Brain pericyte (primary cell): Measurements from ENCODE around the gene DNMT3A.

ENCODE experiments used
- DNase-seq: peaks from one replicate; pipeline ENCODE4 v3.0.0-alpha.2; 2012; ENCODE audit warnings: low read depth, low spot score

DNMT3A gene

DNA sequence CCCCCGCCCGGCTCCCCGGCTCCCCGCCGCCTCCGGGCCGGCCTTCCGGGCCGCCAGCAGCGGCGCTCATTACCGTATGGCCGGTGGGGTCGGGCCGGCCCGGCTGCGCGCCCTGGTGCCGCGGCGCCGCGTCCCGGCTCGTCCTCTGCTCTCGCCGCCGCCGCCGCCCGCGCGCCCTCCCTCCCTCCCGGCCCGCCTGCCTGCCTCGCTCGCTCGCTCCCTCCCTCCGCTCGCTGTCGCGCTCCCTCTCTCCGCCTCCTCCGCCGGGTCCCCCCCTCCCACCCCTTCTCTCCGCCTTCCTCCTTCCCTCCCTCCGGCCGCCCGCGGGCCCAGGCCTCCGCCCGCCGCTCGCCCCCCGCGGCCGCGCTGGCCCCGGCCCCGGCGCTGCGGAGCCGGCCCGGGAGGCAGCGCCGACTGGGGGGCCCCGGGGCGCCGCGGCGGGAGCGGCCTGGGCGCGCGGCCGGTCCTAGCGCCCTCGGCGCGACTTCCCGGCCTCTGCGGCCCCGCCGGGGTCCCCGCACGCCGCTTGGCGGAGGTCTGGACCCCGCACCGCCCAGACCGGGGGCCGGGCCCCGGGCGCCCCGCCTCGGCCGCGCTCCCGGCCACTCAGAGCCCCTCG is at the start of gene DNMT3A:
Gene DNMT3A (minus strand): TSS at position 173 of the 619 bp plus-strand sequence. CDS start 27,941 bp downstream, outside the sequence.
- no peak for DNase-seq

DNA sequence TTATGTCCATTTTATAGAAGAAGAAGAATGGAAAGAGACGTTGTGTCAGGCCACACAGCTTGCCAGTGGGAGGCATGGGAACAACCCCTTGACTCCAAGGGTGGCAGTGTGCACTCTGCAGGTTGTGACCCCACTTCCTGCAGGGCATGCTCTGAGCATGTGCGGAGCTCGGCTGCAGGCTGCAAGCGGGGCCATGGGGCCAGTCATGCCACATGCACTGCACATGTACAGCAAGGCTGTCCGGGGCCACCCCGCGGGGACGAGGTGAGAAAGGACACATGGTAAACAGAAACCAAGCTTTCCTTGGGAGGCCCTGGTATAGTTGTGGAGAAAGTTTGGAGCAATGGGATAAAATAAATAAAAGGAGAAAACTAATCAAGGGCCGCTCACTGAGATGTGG is 47.4 kb upstream of the DNMT3A start:
- DNase-seq: no peak

DNA sequence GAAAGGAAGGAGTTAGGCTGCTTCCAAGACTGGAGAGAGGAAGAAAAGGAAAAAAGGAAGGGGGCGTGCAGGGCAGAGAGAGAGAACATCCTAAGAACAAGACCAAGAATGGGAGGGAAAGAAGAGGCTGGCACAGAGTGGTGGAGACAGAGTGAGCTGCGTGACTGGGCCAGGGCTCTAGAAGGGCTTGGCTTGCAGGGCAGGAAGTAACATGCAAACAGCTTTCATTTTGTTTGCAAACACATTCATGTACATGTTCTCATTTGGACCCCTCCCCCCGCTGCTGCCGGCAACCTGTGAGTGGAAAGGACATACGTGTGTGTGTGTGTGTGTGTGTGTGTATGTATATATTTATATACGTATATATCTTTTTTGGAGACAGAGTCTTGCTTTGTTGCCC is 46.8 kb upstream of the DNMT3A start:
- no peak for DNase-seq

DNA sequence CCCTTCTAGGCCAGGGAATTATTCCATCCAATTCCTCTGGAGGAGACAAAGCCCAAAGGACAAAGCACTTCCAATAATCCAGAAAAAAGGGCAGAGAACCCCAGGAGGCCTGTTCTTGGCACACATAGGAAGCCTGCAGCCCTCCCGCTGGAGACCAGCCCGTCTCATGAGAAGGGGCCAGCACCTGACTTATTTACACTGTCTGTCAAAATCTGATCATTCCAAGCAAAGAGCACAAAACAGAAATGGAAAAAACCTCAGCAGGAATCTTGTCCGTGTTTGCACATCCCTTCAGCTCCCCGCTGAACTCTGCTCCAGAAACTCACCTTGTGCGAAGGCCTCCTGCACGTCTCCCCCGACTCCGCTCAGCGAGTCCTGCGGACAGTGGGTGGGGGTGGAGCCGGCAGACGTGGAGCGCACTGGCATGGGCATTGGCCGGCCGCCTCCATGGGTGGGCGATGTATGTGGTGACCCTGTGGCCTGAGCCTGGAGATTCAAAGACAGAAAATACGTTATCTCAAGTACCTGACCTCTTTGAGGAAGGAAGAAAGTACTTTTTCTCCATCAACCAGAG is 46.2 kb upstream of the DNMT3A start:
- no peak for DNase-seq

DNA sequence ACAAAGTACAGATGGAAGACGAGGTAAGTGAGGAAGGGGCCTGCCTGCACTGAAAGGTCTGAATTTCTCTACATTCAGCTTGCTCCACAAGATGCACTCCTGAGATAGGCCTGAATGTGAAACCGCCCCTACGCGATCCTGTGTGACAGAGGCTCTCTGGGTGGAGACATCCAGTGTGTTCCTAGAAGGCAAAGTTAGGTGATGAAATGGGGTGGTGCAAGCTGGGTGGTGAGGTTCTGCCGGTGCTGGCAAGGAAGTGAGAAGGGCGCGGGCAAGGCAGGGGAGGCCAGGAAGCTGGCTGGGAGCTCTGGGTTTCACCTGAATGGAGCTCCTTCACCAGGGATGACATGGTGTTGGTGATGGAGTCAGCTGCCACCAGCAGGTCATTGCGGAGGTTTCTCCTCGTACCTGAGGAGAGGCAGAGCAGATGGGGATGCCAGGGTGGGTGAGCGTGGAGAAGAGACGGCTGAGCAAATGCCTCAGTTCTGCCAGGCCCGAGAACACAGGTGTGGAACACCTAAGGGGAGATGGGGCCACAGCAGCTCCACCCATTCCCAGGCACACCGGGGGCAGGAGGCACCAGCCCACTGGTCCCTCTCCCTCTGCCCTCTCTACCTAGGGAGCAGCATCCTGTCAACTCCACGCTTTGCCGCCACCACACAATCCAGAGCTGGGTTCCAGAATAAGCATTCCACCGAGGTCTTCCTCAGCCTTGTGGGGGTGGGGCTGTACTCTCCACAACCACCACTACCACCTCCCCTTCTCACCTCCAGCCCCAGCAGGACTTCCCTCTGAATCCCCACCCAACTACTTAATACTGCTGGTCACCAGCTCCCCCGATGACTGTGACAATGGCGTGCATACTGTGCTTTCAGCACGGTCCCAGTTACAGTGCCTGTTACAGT is 45.5 kb upstream of the DNMT3A start:
- DNase-seq: no peak

DNA sequence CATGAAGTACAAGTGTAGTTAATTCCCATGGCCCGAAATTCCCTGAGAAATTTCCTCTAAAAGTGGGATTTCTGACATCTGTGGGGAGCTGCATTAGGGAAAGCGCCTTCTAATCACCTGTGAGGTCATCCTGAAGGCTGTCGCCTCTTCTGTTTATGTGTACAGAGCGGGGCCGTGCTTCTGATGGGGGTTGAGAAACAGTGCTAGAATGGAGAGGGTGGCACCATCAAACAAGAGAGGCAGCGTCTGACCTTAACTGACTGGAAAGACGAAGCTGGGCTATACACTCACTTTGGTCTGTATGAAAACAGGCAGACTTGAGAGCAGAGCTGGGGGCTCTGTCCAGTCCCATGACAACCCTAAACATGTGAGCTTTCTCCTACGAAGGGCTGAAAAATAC is 44.2 kb upstream of the DNMT3A start:
- DNase-seq: no peak

DNA sequence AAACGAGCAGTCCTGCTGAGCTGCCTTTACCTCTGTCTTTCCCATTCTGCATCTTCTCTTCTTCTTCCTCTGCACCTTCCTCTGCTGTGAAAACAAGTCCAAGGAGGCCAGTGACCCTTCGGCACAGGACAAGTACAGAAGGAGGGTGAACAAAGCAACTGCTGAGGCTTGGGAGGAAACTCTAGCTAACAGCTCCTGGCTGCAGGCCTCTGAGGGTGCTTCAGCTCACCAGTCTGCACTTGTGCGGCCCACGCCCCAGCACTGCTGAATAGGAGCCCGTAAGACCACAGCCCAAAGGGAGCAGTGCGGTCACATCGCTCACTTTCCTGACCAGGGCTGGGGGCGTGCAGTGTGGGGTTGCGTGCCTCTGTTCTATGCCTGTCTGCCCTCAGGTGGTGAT is 42.1 kb upstream of the DNMT3A start:
- DNase-seq: no peak

DNA sequence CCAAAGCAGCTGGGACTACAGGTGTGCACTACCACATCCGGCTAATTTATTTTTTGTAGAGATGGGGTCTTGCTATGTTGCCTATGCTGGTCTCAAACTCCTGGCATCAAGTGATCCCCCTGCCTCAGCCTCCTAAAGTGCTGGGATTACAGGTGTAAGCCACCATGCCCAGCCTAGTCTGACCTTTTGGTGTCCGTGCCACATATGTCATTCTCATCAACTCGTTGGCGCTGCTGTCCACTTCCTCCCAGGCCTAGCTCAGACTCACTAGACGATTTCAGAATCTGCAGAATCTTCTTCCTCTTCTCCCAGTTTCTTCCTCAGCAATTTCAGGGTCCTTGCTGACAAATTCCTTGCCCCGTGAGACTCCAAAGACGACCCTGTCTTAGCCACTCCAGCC is 39.8 kb upstream of the DNMT3A start:
- no peak for DNase-seq

DNA sequence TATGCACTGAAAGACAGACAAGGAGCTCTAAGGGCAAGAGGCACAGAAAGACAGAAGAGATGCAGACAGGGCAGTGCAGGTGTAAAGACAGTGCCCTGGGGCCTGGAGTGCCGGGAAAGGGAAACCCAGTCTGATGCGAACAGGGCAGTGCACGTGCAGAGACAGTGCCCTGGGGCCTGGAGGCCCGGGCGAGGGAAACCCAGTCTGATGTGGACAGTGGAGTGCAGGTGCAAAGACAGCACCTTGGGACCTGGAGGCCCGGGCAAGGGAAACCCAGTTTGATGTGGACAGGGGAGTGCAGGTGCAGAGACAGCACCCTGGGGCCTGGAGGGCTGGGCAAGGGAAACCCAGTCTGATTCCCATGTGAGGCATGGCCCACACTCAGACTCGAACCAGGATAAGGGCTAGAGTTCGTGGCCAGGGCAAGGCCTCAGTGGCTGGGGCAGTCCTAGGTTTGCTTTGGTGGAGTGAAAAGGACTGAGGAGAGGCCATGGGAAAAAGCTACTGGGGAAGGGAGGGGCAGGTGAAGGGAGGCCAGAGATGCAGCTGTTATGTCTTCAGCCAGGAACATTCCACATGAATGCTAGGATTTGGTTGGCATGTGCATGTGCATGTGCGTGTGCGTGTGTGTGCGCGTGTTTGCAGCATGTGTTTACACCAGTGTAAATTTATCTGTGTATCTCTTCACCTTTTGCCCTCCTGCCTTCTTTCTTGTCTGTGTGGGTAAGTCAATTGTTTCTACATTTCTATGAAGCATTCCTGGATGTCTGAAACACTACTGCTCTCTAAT is 39.1 kb upstream of the DNMT3A start:
- DNase-seq: no peak

DNA sequence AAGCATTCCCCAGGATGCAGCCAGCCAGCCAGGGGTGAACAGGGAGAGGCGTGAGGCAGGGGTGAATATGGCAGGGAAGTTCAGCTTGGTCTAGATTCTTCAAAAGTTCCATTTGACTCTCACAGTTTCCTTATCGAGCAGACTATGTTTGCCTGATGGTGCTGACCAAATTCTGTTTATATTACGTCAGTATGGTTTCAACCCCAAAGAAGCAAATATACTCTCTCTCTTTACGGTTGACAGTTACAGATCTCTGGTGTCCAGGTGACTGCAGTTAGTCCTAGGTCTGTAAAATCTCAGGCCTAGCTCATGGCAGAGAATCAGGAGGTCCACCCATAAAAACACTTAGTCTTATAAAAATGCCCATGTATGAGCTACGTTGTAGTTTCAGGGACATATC is 38.3 kb upstream of the DNMT3A start:
- no peak for DNase-seq

DNA sequence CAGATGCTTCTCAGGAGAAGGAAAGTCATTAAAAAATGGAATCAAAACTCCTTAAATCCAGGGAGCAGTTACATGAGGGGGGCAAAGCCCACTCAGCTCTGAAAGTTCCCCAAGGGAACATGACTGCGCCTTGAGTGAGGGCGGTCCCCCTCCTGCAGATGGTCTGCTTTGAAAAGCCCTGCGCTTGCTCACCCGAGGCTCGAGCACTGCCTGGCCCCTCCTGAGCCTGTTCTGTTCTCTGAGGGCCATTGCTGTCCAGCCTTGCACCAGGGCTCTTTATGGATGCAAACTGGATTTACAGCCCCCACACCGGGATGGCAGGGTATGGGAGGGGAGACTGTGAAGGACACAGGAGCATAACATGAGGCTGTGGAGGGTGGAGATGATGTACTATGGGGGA is 37.8 kb upstream of the DNMT3A start:
- DNase-seq: no peak

DNA sequence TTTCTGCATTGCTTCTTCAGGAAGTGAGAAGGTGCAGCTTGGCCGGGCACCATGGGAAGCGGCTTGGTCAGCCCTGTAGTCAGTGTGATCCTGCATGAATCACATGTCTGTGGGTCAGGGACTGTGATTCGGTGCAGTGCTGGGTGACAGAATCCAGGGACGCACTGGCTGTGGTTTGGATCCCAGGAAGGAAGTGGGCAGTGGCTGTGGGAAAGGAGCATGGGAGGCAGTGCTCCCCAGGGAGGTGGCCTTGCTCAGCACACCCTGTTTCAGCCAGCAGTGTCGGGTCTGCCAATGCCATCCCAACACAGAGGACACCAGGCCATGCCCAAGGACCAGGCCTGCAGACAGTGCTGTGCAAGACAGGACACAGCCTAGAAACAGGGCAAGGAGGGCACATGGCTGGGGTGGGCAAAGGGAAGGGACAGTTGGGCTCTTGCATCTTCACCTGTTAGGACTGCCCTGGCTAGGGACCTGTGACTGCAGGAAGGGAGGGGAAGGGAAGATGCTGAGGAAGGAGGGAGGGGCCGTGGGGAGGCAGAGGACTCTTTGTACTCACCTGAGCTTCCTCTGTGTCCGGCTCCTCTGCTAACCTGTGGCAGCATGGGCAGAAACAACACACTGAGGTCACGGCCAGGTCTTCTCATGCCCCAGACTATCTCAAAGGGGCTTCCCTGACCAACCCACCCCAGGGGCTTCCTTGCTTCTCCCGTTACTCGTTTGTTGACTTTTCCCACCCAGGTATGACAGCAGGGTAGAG is 37.2 kb upstream of the DNMT3A start:
- no peak for DNase-seq

DNA sequence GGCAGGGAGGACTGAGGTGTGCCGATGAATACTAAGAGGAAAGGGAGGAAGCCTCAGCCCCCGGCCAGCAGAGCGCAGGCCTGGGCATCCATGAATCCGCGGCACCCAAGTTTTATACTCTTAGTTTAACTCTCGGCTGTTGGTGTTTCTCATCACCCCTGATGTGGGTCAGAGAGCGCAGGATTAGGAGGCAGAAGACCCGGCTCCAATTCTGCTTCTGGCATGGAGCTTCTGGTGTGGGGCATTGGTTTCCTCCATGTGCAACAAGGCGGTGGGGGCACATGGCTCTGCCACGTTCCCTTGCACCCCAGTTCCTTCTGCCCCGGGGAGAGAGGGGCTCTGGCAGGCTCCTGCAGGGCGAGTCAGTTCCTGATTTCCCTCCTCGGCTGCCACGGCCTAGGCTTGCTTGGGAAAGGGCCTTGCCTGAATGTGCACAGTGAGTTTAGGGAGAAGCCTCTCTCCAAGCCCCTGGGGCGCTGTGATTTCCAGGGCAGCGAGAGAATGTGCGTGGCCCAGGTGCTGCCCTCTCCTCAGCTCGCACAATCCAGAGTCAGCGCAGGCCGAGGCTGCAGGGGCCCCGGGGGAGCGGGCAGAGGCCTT is 36.2 kb upstream of the DNMT3A start:
- no peak for DNase-seq

DNA sequence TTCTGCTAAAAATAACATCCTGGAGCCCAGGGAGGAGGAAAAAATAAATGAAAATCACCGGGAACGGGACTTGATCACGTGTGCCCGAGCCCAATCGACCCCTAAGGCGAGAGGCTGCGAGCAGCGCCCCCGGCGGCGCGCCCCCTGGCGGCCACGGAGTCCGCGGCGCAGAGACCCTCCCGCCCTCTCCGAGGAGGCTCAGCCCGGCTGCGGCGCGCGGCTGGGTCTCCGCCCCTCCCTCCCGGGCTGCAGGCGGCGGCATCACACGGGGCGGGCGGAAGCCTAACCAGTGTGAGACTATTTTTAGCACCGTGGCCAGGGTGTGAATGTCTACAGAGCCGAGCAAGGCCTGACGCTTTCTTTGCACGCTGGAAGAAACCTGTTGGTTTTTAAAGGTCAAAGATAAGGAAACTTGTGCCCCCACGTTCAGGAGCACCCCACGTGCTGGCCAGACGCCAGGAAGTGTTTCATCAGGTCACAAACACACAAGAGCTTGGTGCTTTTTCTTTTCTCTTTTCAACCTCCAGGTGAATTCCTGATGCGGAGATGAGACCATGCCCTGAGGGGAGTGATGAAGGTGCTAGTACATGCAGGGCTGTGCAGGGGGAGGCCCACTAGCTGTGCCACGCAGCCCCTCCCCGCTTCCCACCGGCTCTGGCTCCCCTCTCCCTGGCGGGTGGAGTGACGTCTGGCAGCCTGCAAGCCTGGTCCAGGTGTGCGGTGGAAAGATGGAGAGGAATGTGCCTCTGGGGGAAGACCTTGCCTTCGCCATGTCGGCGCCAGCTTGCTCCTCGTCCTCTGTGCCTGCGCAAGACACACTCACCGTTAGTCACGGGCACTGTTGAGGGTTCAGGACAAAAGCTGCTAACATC is 35.3 kb upstream of the DNMT3A start:
- peak; percentile 29 for DNase-seq

DNA sequence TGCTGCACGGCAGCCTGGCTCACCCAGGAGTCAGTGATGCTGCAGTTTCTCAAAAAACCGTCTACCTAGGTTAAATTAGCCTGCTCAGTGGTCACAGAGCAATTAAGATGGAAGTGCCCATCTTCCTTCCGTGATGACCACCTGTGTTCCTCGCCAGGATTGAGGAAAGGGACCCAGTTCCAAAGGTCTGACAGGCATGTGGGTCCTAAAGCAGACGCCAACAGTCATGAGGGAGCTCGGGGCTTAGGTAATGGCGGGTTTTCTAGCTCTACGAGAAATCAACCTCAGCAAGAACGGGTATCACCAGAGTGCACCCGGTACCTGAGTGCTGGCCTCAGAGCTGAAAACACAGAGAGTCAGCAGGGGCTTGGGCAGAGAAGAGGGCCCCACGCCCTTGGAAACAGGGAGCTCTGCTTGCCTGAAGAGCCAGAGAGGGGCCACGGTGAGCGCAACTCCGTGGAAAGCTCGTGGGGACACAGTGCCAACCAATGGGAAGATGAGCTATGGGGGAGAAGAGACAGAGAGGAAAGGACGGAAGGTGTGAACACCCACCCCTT is 34.3 kb upstream of the DNMT3A start:
- DNase-seq: no peak

DNA sequence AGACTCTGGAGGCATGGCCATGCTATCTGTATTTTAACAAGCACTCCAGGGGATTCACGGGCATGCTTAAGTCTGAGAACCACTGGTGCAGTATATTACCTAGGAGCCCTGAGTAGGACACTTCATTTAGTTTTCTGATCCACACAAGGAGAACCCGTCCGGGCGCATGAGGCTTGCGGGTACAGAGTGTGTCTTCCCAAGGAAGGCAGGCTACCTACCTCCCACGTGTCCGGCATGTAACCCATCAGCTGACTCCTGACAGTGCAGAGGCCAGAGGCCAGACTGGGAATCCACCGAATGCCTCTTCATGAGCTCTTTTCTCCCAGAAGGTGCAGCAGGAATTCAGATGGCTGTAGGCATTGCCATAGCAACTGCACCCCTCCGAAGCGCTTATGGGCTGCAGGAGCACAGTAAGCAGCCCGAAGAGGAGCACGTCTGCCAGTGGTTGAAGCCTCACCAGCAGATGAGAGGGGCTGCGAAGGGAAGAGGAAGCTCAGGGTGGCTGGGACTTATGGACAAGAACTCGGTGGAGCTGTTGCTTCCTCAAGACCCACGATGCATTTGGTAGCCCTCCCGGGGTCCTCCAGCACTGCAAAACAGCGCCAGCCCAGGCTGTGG is 33.8 kb upstream of the DNMT3A start:
- DNase-seq: no peak

DNA sequence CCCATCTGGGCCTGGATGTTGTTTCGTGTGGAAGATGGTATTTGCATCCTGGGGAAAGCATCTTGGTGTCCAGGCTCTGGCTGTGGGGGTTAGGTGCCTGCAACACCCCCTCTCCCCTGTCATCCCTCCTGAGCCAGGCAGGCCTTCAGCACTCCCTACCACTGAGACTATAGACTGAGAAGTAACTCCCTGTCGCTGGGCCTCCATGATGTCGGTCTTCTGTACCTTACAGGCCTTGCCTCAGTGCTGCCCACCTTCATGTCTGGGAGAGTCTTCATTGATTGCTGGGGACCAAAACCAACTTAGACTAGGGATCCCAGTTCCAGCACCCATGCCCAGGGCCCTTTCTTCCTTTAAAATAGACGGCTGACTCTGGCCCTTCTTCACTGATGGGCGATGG is 33.1 kb upstream of the DNMT3A start:
- no peak for DNase-seq

DNA sequence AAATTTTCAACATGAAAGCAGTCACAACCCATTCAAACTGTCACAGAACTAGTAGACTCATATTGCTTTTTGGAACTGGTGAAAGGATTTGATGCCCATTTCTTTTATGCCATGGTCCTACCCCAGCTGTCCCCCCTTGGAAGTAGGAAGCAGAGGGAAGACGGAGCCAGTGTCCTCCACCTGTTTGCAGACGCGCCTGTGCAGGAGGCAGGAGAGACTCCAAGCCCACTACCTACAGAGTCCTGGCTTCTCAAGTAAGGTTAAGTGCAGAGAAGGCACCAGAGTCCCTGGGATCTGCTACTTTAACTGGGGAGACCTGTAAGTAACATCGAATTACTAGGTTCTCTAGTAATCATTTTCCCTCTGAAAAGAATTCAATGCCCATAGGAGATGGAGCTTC is 32.7 kb upstream of the DNMT3A start:
- DNase-seq: no peak
